ENCODE results near the gene METTL25B. TPM values are rescaled to one million over a fixed set of nuclear protein-coding genes. Genes with fewer than 3 reads are reported as not detected.

METTL25B gene
- total and polyA plus RNA-seq, 12 donors, result 12.8 to 45.2 (median 15.6) TPM

- WGBS, 2 donors, result 81 to 85% methylated on average over 4 of the region's 4 CpGs
- no peak for TF ChIP-seq CTCF (IDR thresholded peaks at IDR 0.05)
Observed at GRCh38 chr1:156703336-156703735, 24.9 kb upstream of the METTL25B start.

GRCh38 chr1:156703741-156704140 lies 24.5 kb upstream of the METTL25B start:
- no peak for TF ChIP-seq CTCF (IDR thresholded peaks at IDR 0.05)
- Histone ChIP-seq H3K27me3 (peaks cover 5 to 70% (median 55%) of the 10 kb centered on the region in 7 donors), H3K9me3 (no peaks in the 10 kb centered on the region), H3K4me1 (peaks cover 17 to 47% (median 28%) of the 10 kb centered on the region in 9 donors), H3K4me3 (no peak overlapping the region), H3K27ac (no peak overlapping the region), H3K36me3 (peaks cover 0 to 3% (median 0%) of the 10 kb centered on the region in 9 donors)
- DNase-seq (no peak), ATAC-seq (no peak)
- WGBS, 2 donors, result 57 to 65% methylated on average over 4 of the region's 4 CpGs
- intact Hi-C loops (cut with DNase I), result no loop called here

More at GRCh38 chr1:156703336-156703735, 24.9 kb upstream of the METTL25B start:
- Histone ChIP-seq H3K36me3 (peaks cover 0 to 3% (median 0%) of the 10 kb centered on the region in 9 donors), H3K4me1 (peaks cover 17 to 43% (median 28%) of the 10 kb centered on the region in 9 donors), H3K27me3 (peaks cover 5 to 70% (median 55%) of the 10 kb centered on the region in 7 donors), H3K27ac (no peak overlapping the region), H3K9me3 (no peaks in the 10 kb centered on the region), H3K4me3 (no peak overlapping the region)
- ATAC-seq, result no peak
- no peak for DNase-seq
- intact Hi-C loops (cut with DNase I), result no loop called here

- 63 to 65% methylated on average over 10 of the region's 10 CpGs for WGBS, 2 donors
- Histone ChIP-seq H3K36me3 (peaks cover 0 to 3% (median 0%) of the 10 kb centered on the region in 9 donors), H3K4me1 (peaks cover 17 to 52% (median 29%) of the 10 kb centered on the region in 9 donors), H3K4me3 (peak overlapping the region in 3 of 10 donors; percentile 47 to 53 (median 48)), H3K9me3 (no peaks in the 10 kb centered on the region), H3K27me3 (peaks cover 5 to 70% (median 55%) of the 10 kb centered on the region in 7 donors), H3K27ac (no peak overlapping the region)
- ATAC-seq (no peak), DNase-seq (no peak)
- intact Hi-C loops (cut with DNase I), result no loop called here
- no peak for TF ChIP-seq CTCF (IDR thresholded peaks at IDR 0.05)
Observed at GRCh38 chr1:156704166-156704711, 24.0 kb upstream of the METTL25B start.

- intact Hi-C loops (cut with DNase I), result no loop called here
- Histone ChIP-seq H3K27me3 (peaks cover 5 to 70% (median 53%) of the 10 kb centered on the region in 7 donors), H3K9me3 (no peaks in the 10 kb centered on the region), H3K4me3 (peak overlapping the region in 9 of 10 donors; percentile 31 to 53 (median 48)), H3K27ac (no peak overlapping the region), H3K36me3 (peaks cover 0 to 3% (median 0%) of the 10 kb centered on the region in 9 donors), H3K4me1 (peaks cover 17 to 58% (median 36%) of the 10 kb centered on the region in 9 donors)
- DNase-seq, result peak in 1 of 2 donors; percentile 33
- 4 to 6% methylated on average over 26 to 29 of the region's 29 CpGs for WGBS, 2 donors
- ATAC-seq, result peak in 1 of 8 donors; percentile 30
- no peak for TF ChIP-seq CTCF (IDR thresholded peaks at IDR 0.05)
Observed at GRCh38 chr1:156704930-156705320, 23.3 kb upstream of the METTL25B start.
